Stimulated activated CD4-positive, alpha-beta T cell treated with anti-CD3 and anti-CD28 coated beads, Interleukin-2, amount 100 ng/mL, for 24 hours (primary cell): Measurements from ENCODE around the gene C2orf81.
A peak's percentile ranks its signal among the peaks of the same experiment; 100 is the strongest.
"Not testable (repeated sequence)": the region's sequence is repeated elsewhere in the genome, so short reads cannot be mapped to it uniquely, and the experiment has no call there.

Source experiments
- DNase-seq, 2 donors: peaks; one replicate each; pipeline ENCODE4 v3.0.0-alpha.2; 2020

C2orf81 gene

GRCh38 chr2:74423231-74424095, 2.0 kb upstream of the C2orf81 start:
- no peak for DNase-seq

- DNase-seq = not testable (repeated sequence)
Observed at GRCh38 chr2:74420443-74421103, 846 bp downstream of the C2orf81 start.

- DNase-seq = no peak
Observed at GRCh38 chr2:74420006-74420405, 1.4 kb downstream of the C2orf81 start.

- DNase-seq = no peak
Observed at GRCh38 chr2:74419345-74419744, 2.1 kb downstream of the C2orf81 start.

- DNase-seq = no peak
Observed at GRCh38 chr2:74418312-74418711, 3.1 kb downstream of the C2orf81 start.

GRCh38 chr2:74417763-74418162, 3.7 kb downstream of the C2orf81 start:
- DNase-seq = no peak

- DNase-seq = no peak
Observed at GRCh38 chr2:74417197-74417596, 4.2 kb downstream of the C2orf81 start.

- DNase-seq = no peak
Observed at GRCh38 chr2:74416778-74417177, 4.6 kb downstream of the C2orf81 start.

- DNase-seq = no peak
Observed at GRCh38 chr2:74415762-74416395, 5.5 kb downstream of the C2orf81 start.

GRCh38 chr2:74414881-74415761, 6.3 kb downstream of the C2orf81 start:
- DNase-seq = peak in 1 of 2 donors; percentile 32

- no peak for DNase-seq
Observed at GRCh38 chr2:74414441-74414840, 7.0 kb downstream of the C2orf81 start.

GRCh38 chr2:74413001-74413698, 8.3 kb downstream of the C2orf81 start:
- no peak for DNase-seq

GRCh38 chr2:74407682-74408081, 13.7 kb downstream of the C2orf81 start:
- DNase-seq = no peak

- no peak for DNase-seq
Observed at GRCh38 chr2:74406035-74406434, 15.4 kb downstream of the C2orf81 start.

GRCh38 chr2:74401891-74402290, 19.5 kb downstream of the C2orf81 start:
- DNase-seq = no peak

- no peak for DNase-seq
Observed at GRCh38 chr2:74399785-74400184, 21.6 kb downstream of the C2orf81 start.

GRCh38 chr2:74396149-74396548, 25.3 kb downstream of the C2orf81 start:
- no peak for DNase-seq

- DNase-seq = no peak
Observed at GRCh38 chr2:74393525-74393924, 27.9 kb downstream of the C2orf81 start.

GRCh38 chr2:74392449-74392743, 29.0 kb downstream of the C2orf81 start:
- no peak for DNase-seq

GRCh38 chr2:74391580-74392448, 29.6 kb downstream of the C2orf81 start:
- DNase-seq = peak; percentile 97

- no peak for DNase-seq
Observed at GRCh38 chr2:74391209-74391579, 30.2 kb downstream of the C2orf81 start.
